Stimulated activated CD4-positive, alpha-beta T cell treated with anti-CD3 and anti-CD28 coated beads, TNF-alpha, amount 100 ng/mL, for 48 hours (primary cell): ENCODE results near the gene ZNF205.
A peak's percentile ranks its signal among the peaks of the same experiment; 100 is the strongest.
"Not testable (repeated sequence)": the region's sequence is repeated elsewhere in the genome, so short reads cannot be mapped to it uniquely, and the experiment has no call there.

Experiments used
- DNase-seq, 3 donors: peaks; one replicate each; pipeline ENCODE4 v3.0.0-alpha.2; 2020; ENCODE audit warnings: low read depth in 3 of 3

Gene ZNF205

GRCh38 chr16:3112058-3112880 is at the start of gene ZNF205:
TSS of gene ZNF205 (plus strand) at chr16:3112586. CDS start at chr16:3113431, 845 bp downstream.
- no peak for DNase-seq

- DNase-seq: no peak
These were observed 48.6 kb upstream of the ZNF205 start for GRCh38 chr16:3063625-3064386.

- peak; percentile 52 to 64 (median 55) for DNase-seq
These were observed 47.2 kb upstream of the ZNF205 start, which contains the start of gene IL32 for GRCh38 chr16:3065069-3065741. TSS of gene IL32 (plus strand) at chr16:3065640. CDS start at chr16:3065812, 172 bp downstream.

- DNase-seq: no peak
These were observed 46.5 kb upstream of the ZNF205 start for GRCh38 chr16:3065742-3066439.

GRCh38 chr16:3066440-3066748 is 46.0 kb upstream of the ZNF205 start:
- no peak for DNase-seq

- no peak for DNase-seq
These were observed 43.9 kb upstream of the ZNF205 start for GRCh38 chr16:3068487-3068886.

- DNase-seq: not testable (repeated sequence)
These were observed 43.2 kb upstream of the ZNF205 start for GRCh38 chr16:3069146-3069545.

GRCh38 chr16:3070608-3071111 is 41.7 kb upstream of the ZNF205 start:
- DNase-seq: no peak

GRCh38 chr16:3071655-3072054 is 40.7 kb upstream of the ZNF205 start:
- DNase-seq: no peak

GRCh38 chr16:3072148-3072547 is 40.2 kb upstream of the ZNF205 start:
- not testable (repeated sequence) for DNase-seq

- not testable (repeated sequence) for DNase-seq
These were observed 39.7 kb upstream of the ZNF205 start for GRCh38 chr16:3072576-3073263.

GRCh38 chr16:3073448-3073847 is 38.9 kb upstream of the ZNF205 start:
- no peak for DNase-seq

GRCh38 chr16:3074860-3075522 is 37.4 kb upstream of the ZNF205 start:
- DNase-seq: peak in 2 of 3 donors; percentile 71 to 78

GRCh38 chr16:3075523-3075915 is 36.9 kb upstream of the ZNF205 start:
- DNase-seq: no peak

GRCh38 chr16:3075946-3076345 is 36.4 kb upstream of the ZNF205 start:
- not testable (repeated sequence) for DNase-seq

GRCh38 chr16:3076577-3076976 is 35.8 kb upstream of the ZNF205 start:
- no peak for DNase-seq

- no peak for DNase-seq
These were observed 32.4 kb upstream of the ZNF205 start for GRCh38 chr16:3080024-3080423.

- not testable (repeated sequence) for DNase-seq
These were observed 30.4 kb upstream of the ZNF205 start for GRCh38 chr16:3081957-3082356.

GRCh38 chr16:3083408-3083807 is 29.0 kb upstream of the ZNF205 start:
- not testable (repeated sequence) for DNase-seq

GRCh38 chr16:3084491-3084890 is 27.9 kb upstream of the ZNF205 start:
- no peak for DNase-seq
